ENCODE measurements around the gene BTBD2. TPM values are rescaled to one million over a fixed set of nuclear protein-coding genes. Genes with fewer than 3 reads are reported as not detected.

Gene BTBD2
- total RNA-seq, 1 donor from 2014 or later = 48.8 TPM

- Mint-ChIP-seq H3K36me3 (peaks cover 8% of the 10 kb centered on the region), H3K27me3 (ENCODE audit: insufficient read depth, low read depth) (peaks cover 2% of the 10 kb centered on the region)
- peaks cover 60% of the 10 kb centered on the region for H4K20me1 ChIP-seq (ENCODE audit: low read depth)
Measured at GRCh38 chr19:1942934-1943555, 72.5 kb downstream of the BTBD2 start.

GRCh38 chr19:1942078-1942933, 73.2 kb downstream of the BTBD2 start:
- Histone ChIP-seq H3K36me3 (no peaks in the 10 kb centered on the region), H3K27ac (peak overlapping the region; percentile 89), H3K79me2 (ENCODE audit: low read depth) (peaks cover 69% of the 10 kb centered on the region), H3K4me3 (peak overlapping the region; percentile 89), H4K20me1 (ENCODE audit: low read depth) (peaks cover 53% of the 10 kb centered on the region), H3K9ac (peak overlapping the region; percentile 72), H3F3A (ENCODE audit: low read depth) (peaks cover 35% of the 10 kb centered on the region), H3K4me2 (peak overlapping the region; percentile 92), H3K9me3 (ENCODE audit: low read depth) (no peaks in the 10 kb centered on the region), H3K4me1 (peaks cover 17% of the 10 kb centered on the region), H3K27me3 (no peaks in the 10 kb centered on the region), H2AFZ (replicated peaks) (peak overlapping the region; percentile 10)
- Mint-ChIP-seq H3K27me3 (ENCODE audit: insufficient read depth, low read depth) (peaks cover 6% of the 10 kb centered on the region), H3K4me3 (peak overlapping the region; percentile 96), H3K9me3 (no peaks in the 10 kb centered on the region), H3K36me3 (peaks cover 8% of the 10 kb centered on the region), H3K4me1 (peaks cover 25% of the 10 kb centered on the region), H3K27ac (peak overlapping the region; percentile 87)
- peak; percentile 94 for DNase-seq (ENCODE audit: low spot score)
- TF ChIP-seq CTCF (IDR thresholded peaks at IDR 0.05) (no peak), EZH2phosphoT487 (IDR thresholded peaks at IDR 0.05) (no peak), EZH2 (IDR thresholded peaks at IDR 0.05) (no peak)

More at GRCh38 chr19:1942934-1943555, 72.5 kb downstream of the BTBD2 start:
- DNase-seq (ENCODE audit: low spot score) = peak; percentile 47
- Histone ChIP-seq H2AFZ (replicated peaks) (no peak overlapping the region), H3K9ac (peak overlapping the region; percentile 72), H3K4me1 (peaks cover 17% of the 10 kb centered on the region), H3K27ac (peak overlapping the region; percentile 89), H3K36me3 (no peaks in the 10 kb centered on the region), H3K4me3 (peak overlapping the region; percentile 89), H3K9me3 (ENCODE audit: low read depth) (no peaks in the 10 kb centered on the region), H3K27me3 (no peaks in the 10 kb centered on the region), H3F3A (ENCODE audit: low read depth) (peaks cover 35% of the 10 kb centered on the region), H3K4me2 (peak overlapping the region; percentile 92), H3K79me2 (ENCODE audit: low read depth) (peaks cover 76% of the 10 kb centered on the region)
- no peaks in the 10 kb centered on the region for H3K9me3 Mint-ChIP-seq
- TF ChIP-seq CTCF (IDR thresholded peaks at IDR 0.05) (no peak), EZH2 (IDR thresholded peaks at IDR 0.05) (no peak), EZH2phosphoT487 (IDR thresholded peaks at IDR 0.05) (no peak)
- H3K4me1 Mint-ChIP-seq = peaks cover 25% of the 10 kb centered on the region
- peak overlapping the region; percentile 94 for H3K27ac Mint-ChIP-seq
- H3K4me3 Mint-ChIP-seq = peak overlapping the region; percentile 96

- Histone ChIP-seq H3K9ac (peak within 1 kb of the TSS; percentile 72), H2AFZ (replicated peaks) (peak within 1 kb of the TSS; percentile 93), H4K20me1 (ENCODE audit: low read depth) (peaks cover 44% of the 10 kb centered on the region), H3K4me3 (peak within 1 kb of the TSS; percentile 92), H3K9me3 (ENCODE audit: low read depth) (no peaks in the 10 kb centered on the region), H3K79me2 (ENCODE audit: low read depth) (peaks cover 60% of the 10 kb centered on the region), H3K36me3 (no peaks in the 10 kb centered on the region), H3K27me3 (no peaks in the 10 kb centered on the region), H3K4me2 (peak within 1 kb of the TSS; percentile 92), H3F3A (ENCODE audit: low read depth) (peaks cover 29% of the 10 kb centered on the region), H3K27ac (peak within 1 kb of the TSS; percentile 89), H3K4me1 (peaks cover 17% of the 10 kb centered on the region)
- peaks cover 6% of the 10 kb centered on the region for H3K27me3 Mint-ChIP-seq (ENCODE audit: insufficient read depth, low read depth)
- H3K27ac Mint-ChIP-seq = peak within 1 kb of the TSS; percentile 78
- no peak for DNase-seq (ENCODE audit: low spot score)
- peak within 1 kb of the TSS; percentile 96 for H3K4me3 Mint-ChIP-seq
- no peaks in the 10 kb centered on the region for H3K9me3 Mint-ChIP-seq
- H3K36me3 Mint-ChIP-seq = peaks cover 8% of the 10 kb centered on the region
- H3K4me1 Mint-ChIP-seq = peaks cover 25% of the 10 kb centered on the region
- TF ChIP-seq EZH2 (IDR thresholded peaks at IDR 0.05) (no peak), EZH2phosphoT487 (IDR thresholded peaks at IDR 0.05) (no peak), CTCF (IDR thresholded peaks at IDR 0.05) (no peak)
Measured at GRCh38 chr19:1941146-1942077, 74.1 kb downstream of the BTBD2 start, which contains the start of gene CSNK1G2. Gene CSNK1G2 (plus strand): TSS chr19:1941172. CDS start chr19:1969773, 28,601 bp downstream.
